ENCODE measurements around the gene PBX4.
A peak's percentile ranks its signal among the peaks of the same experiment; 100 is the strongest.

The PBX4 gene

GRCh38 chr19:19528721-19529490 is 89.6 kb downstream of the PBX4 start, which contains the start of gene YJEFN3:
Gene YJEFN3, plus strand, starts transcription at chr19:19528911. Its CDS starts 22 bp downstream, at chr19:19528933.
- no peaks in the 10 kb centered on the region for H3K27me3 ChIP-seq (ENCODE audit: low read length)
- H4K20me1 ChIP-seq (ENCODE audit: low read depth, low read length) = no peaks in the 10 kb centered on the region
- no peaks in the 10 kb centered on the region for H3K36me3 ChIP-seq (ENCODE audit: low read length)
- no peaks in the 10 kb centered on the region for H3K9me2 ChIP-seq (replicated peaks; ENCODE audit: insufficient read depth, low read length)
- no peak within 1 kb of the TSS; the same call in none of the 2 replicates for H3K27ac ChIP-seq (ENCODE audit: low read depth, low read length)
- H3K9ac ChIP-seq (ENCODE audit: low read length) = no peak within 1 kb of the TSS
- no peak within 1 kb of the TSS for H2AFZ ChIP-seq (ENCODE audit: low read depth, low read length, severe bottlenecking)
- no peak within 1 kb of the TSS for H3K4me2 ChIP-seq (ENCODE audit: low read depth, low read length, poor library complexity, severe bottlenecking)
- TF ChIP-seq CTCF (IDR thresholded peaks at IDR 0.05; ENCODE audit: insufficient read depth, low read length, poor library complexity, severe bottlenecking) = no peak
- TF ChIP-seq EZH2phosphoT487 (conservative IDR thresholded peaks at IDR 0.05; ENCODE audit: low read length) = no peak
- H3F3A ChIP-seq (ENCODE audit: insufficient read depth) = peaks cover 37% of the 10 kb centered on the region
- H3K9me3 ChIP-seq (ENCODE audit: insufficient read depth, low read length) = no peaks in the 10 kb centered on the region
- H3K4me3 ChIP-seq (ENCODE audit: insufficient read depth, low read length, poor library complexity, severe bottlenecking) = no peak within 1 kb of the TSS
- peaks cover 18% of the 10 kb centered on the region for H3K79me2 ChIP-seq (ENCODE audit: insufficient read depth, low read length)

GRCh38 chr19:19527674-19528625 is 90.5 kb downstream of the PBX4 start:
- no peaks in the 10 kb centered on the region for H3K9me2 ChIP-seq (replicated peaks; ENCODE audit: insufficient read depth, low read length)
- H3K27ac ChIP-seq (ENCODE audit: low read depth, low read length) = peak overlapping the region; percentile 93
- no peak for TF ChIP-seq EZH2phosphoT487 (conservative IDR thresholded peaks at IDR 0.05; ENCODE audit: low read length)
- TF ChIP-seq CTCF (IDR thresholded peaks at IDR 0.05; ENCODE audit: insufficient read depth, low read length, poor library complexity, severe bottlenecking) = no peak
- H2AFZ ChIP-seq (ENCODE audit: low read depth, low read length, severe bottlenecking) = no peak overlapping the region
- no peaks in the 10 kb centered on the region for H3K36me3 ChIP-seq (ENCODE audit: low read length)
- no peaks in the 10 kb centered on the region for H3K9me3 ChIP-seq (ENCODE audit: insufficient read depth, low read length)
- H3F3A ChIP-seq (ENCODE audit: insufficient read depth) = peaks cover 43% of the 10 kb centered on the region
- no peaks in the 10 kb centered on the region for H3K27me3 ChIP-seq (ENCODE audit: low read length)
- peaks cover 28% of the 10 kb centered on the region for H3K79me2 ChIP-seq (ENCODE audit: insufficient read depth, low read length)
- no peak overlapping the region for H3K9ac ChIP-seq (ENCODE audit: low read length)
- H4K20me1 ChIP-seq (ENCODE audit: low read depth, low read length) = no peaks in the 10 kb centered on the region
- no peak overlapping the region for H3K4me3 ChIP-seq (ENCODE audit: insufficient read depth, low read length, poor library complexity, severe bottlenecking)
- no peak overlapping the region for H3K4me2 ChIP-seq (ENCODE audit: low read depth, low read length, poor library complexity, severe bottlenecking)

- H3K4me3 ChIP-seq (ENCODE audit: insufficient read depth, low read length, poor library complexity, severe bottlenecking) = no peak overlapping the region
- H3K79me2 ChIP-seq (ENCODE audit: insufficient read depth, low read length) = peaks cover 34% of the 10 kb centered on the region
- H4K20me1 ChIP-seq (ENCODE audit: low read depth, low read length) = no peaks in the 10 kb centered on the region
- peak overlapping the region; percentile 15; the same call in 1 of the 2 replicates for H3K9ac ChIP-seq (ENCODE audit: low read length)
- H2AFZ ChIP-seq (ENCODE audit: low read depth, low read length, severe bottlenecking) = no peak overlapping the region
- H3K9me2 ChIP-seq (replicated peaks; ENCODE audit: insufficient read depth, low read length) = no peaks in the 10 kb centered on the region
- H3K4me2 ChIP-seq (ENCODE audit: low read depth, low read length, poor library complexity, severe bottlenecking) = peak overlapping the region; percentile 72
- H3K9me3 ChIP-seq (ENCODE audit: insufficient read depth, low read length) = no peaks in the 10 kb centered on the region
- H3F3A ChIP-seq (ENCODE audit: insufficient read depth) = peaks cover 47% of the 10 kb centered on the region
- H3K36me3 ChIP-seq (ENCODE audit: low read length) = no peaks in the 10 kb centered on the region
- no peak for TF ChIP-seq CTCF (IDR thresholded peaks at IDR 0.05; ENCODE audit: insufficient read depth, low read length, poor library complexity, severe bottlenecking)
- no peak for TF ChIP-seq EZH2phosphoT487 (conservative IDR thresholded peaks at IDR 0.05; ENCODE audit: low read length)
- H3K27ac ChIP-seq (ENCODE audit: low read depth, low read length) = peak overlapping the region; percentile 93
- no peaks in the 10 kb centered on the region for H3K27me3 ChIP-seq (ENCODE audit: low read length)
Measured at GRCh38 chr19:19527371-19527656, 91.2 kb downstream of the PBX4 start.
